ENCODE measurements around the gene CCNB3. TPM values are rescaled to one million over a fixed set of nuclear protein-coding genes. Genes with fewer than 3 reads are reported as not detected.

Gene CCNB3
- total and polyA plus RNA-seq, 9 of the 15 experiments (the other 6 are each of a cell fraction or from before 2014, with no cell fraction given), result 0.05 to 0.25 (median 0.08) TPM; not detected in 3

DNA sequence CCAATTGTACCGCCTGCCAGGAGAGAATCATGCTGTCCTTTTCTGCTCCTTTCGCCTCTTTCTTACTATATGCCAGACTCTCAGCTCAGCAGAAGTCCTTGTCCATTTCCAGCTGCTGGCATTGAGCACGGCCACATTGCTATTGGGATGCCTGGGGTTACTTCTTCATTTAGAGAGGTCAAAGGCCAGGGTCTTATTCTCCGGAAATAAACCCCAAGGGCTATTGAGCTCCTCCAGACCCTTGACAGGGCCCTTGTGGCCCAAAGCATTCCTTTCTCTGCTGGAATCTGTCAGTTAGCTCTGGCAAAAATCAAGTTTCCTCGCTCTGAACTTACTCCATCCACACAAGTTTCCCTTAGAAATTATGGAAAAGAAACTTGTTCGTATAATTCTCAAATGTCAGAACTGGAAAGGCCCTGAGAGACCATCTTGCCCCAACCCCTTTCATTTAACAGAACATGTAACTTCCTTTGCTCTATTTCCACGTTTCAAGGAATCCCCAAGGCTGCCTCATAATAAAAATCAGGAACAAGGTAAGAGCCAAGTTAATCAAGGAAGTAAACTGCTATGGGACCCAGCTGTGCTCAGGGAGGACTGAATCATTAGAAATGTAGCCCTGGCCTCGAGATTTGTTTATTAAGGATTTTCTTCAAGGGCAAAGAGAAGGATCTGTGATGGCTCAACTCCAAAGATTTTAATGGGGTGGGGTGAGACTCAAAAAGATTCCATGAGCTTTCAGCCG, 15.5 kb upstream of the CCNB3 start:
- whole genome bisulfite sequencing (ENCODE audit: insufficient coverage, low coverage, missing lambda C conversion rate), result 30% methylated on average over 8 of the region's 9 CpGs
- no peaks in the 10 kb centered on the region for H4K20me1 ChIP-seq (replicated peaks; ENCODE audit: control insufficient read depth, insufficient read depth, low read length)
- H3K4me2 ChIP-seq (ENCODE audit: insufficient read depth, low read length), result no peak overlapping the region
- H3K9ac ChIP-seq (ENCODE audit: insufficient read depth in 1 of 2, low read depth in 2 of 2, low read length in 2 of 2), result no peak overlapping the region
- intact Hi-C loops (cut with micrococcal nuclease), result no loop called here
- CTCF ChIA-PET (ENCODE audit: low intra/inter-chr PET ratio), result no interaction called here
- no TSS peak for BruUV-seq (replicated peaks)
- H3K9me1 ChIP-seq (ENCODE audit: control insufficient read depth, insufficient read depth, low read length), result no peaks in the 10 kb centered on the region
- no peak overlapping the region for H2AFZ ChIP-seq (ENCODE audit: low read depth, low read length)
- H3K27ac ChIP-seq (ENCODE audit: extremely low read depth, low read depth, low read length), result no peak overlapping the region
- FAIRE-seq, result no peak
- H3K4me1 ChIP-seq (replicated peaks in 1 of 2; ENCODE audit: control insufficient read depth in 2 of 2, insufficient read depth in 2 of 2, low read length in 2 of 2), result peaks cover 0 to 5% of the 10 kb centered on the region in 2 experiments; a peak in 1 of 5 replicates
- H3K9me3 ChIP-seq (replicated peaks; ENCODE audit: control insufficient read depth, insufficient read depth, low read depth, low read length), result no peaks in the 10 kb centered on the region
- no peak overlapping the region for H3K4me3 ChIP-seq
- POLR2A ChIA-PET, result interaction anchor here (0.7 kb wide), 1 partner anchor 9 kb away, joined by 3 read pairs; no protein-coding TSS in a partner anchor
- H3K36me3 ChIP-seq (ENCODE audit: control insufficient read depth, insufficient read depth, low read length), result no peaks in the 10 kb centered on the region
- H3K79me2 ChIP-seq (ENCODE audit: control insufficient read depth, insufficient read depth, low read length), result no peaks in the 10 kb centered on the region
- in situ Hi-C loops (cut with MboI), result no loop called here
- DNase-seq (ENCODE audit: extremely low read depth in 1 of 4, low spot score in 3 of 4), result no peak
- no peak for ATAC-seq
- H3K27me3 ChIP-seq (ENCODE audit: control insufficient read depth in 2 of 2, insufficient read depth in 2 of 2, low read length in 2 of 2), result no peaks in the 10 kb centered on the region
- TF ChIP-seq FOXA1 (IDR thresholded peaks at IDR 0.05; ENCODE audit: borderline replicate concordance) (no peak), ZNF384 (IDR thresholded peaks at IDR 0.05; ENCODE audit: low read depth, low read length) (no peak), HNRNPUL1 (IDR thresholded peaks at IDR 0.05; ENCODE audit: low read length) (no peak), RAD21 (CRISPR knock-in tag; conservative IDR thresholded peaks at IDR 0.05 in 1 of 2, IDR thresholded peaks at IDR 0.05 in 1 of 2) (no peak), CBFA2T3 (IDR thresholded peaks at IDR 0.05) (no peak), TEAD4 (IDR thresholded peaks at IDR 0.05; ENCODE audit: low read length) (no peak), TEAD4 (CRISPR knock-in tag; IDR thresholded peaks at IDR 0.05; ENCODE audit: borderline replicate concordance) (no peak), FOS (IDR thresholded peaks at IDR 0.05; ENCODE audit: extremely low read depth, insufficient read length) (no peak), ZNF57 (CRISPR knock-in tag; IDR thresholded peaks at IDR 0.05) (no peak)
- TF ChIP-seq, protein P1, sequence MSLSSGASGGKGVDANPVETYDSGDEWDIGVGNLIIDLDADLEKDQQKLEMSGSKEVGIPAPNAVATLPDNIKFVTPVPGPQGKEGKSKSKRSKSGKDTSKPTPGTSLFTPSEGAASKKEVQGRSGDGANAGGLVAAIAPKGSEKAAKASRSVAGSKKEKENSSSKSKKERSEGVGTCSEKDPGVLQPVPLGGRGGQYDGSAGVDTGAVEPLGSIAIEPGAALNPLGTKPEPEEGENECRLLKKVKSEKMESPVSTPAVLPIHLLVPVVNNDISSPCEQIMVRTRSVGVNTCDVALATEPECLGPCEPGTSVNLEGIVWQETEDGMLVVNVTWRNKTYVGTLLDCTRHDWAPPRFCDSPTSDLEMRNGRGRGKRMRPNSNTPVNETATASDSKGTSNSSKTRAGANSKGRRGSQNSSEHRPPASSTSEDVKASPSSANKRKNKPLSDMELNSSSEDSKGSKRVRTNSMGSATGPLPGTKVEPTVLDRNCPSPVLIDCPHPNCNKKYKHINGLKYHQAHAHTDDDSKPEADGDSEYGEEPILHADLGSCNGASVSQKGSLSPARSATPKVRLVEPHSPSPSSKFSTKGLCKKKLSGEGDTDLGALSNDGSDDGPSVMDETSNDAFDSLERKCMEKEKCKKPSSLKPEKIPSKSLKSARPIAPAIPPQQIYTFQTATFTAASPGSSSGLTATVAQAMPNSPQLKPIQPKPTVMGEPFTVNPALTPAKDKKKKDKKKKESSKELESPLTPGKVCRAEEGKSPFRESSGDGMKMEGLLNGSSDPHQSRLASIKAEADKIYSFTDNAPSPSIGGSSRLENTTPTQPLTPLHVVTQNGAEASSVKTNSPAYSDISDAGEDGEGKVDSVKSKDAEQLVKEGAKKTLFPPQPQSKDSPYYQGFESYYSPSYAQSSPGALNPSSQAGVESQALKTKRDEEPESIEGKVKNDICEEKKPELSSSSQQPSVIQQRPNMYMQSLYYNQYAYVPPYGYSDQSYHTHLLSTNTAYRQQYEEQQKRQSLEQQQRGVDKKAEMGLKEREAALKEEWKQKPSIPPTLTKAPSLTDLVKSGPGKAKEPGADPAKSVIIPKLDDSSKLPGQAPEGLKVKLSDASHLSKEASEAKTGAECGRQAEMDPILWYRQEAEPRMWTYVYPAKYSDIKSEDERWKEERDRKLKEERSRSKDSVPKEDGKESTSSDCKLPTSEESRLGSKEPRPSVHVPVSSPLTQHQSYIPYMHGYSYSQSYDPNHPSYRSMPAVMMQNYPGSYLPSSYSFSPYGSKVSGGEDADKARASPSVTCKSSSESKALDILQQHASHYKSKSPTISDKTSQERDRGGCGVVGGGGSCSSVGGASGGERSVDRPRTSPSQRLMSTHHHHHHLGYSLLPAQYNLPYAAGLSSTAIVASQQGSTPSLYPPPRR (CRISPR knock-in tag; IDR thresholded peaks at IDR 0.05; ENCODE audit: borderline replicate concordance), result no peak
- TF ChIP-seq, protein P2, sequence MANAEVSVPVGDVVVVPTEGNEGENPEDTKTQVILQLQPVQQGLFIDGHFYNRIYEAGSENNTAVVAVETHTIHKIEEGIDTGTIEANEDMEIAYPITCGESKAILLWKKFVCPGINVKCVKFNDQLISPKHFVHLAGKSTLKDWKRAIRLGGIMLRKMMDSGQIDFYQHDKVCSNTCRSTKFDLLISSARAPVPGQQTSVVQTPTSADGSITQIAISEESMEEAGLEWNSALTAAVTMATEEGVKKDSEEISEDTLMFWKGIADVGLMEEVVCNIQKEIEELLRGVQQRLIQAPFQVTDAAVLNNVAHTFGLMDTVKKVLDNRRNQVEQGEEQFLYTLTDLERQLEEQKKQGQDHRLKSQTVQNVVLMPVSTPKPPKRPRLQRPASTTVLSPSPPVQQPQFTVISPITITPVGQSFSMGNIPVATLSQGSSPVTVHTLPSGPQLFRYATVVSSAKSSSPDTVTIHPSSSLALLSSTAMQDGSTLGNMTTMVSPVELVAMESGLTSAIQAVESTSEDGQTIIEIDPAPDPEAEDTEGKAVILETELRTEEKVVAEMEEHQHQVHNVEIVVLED (CRISPR knock-in tag; IDR thresholded peaks at IDR 0.05), result no peak
- TF ChIP-seq, protein P3, sequence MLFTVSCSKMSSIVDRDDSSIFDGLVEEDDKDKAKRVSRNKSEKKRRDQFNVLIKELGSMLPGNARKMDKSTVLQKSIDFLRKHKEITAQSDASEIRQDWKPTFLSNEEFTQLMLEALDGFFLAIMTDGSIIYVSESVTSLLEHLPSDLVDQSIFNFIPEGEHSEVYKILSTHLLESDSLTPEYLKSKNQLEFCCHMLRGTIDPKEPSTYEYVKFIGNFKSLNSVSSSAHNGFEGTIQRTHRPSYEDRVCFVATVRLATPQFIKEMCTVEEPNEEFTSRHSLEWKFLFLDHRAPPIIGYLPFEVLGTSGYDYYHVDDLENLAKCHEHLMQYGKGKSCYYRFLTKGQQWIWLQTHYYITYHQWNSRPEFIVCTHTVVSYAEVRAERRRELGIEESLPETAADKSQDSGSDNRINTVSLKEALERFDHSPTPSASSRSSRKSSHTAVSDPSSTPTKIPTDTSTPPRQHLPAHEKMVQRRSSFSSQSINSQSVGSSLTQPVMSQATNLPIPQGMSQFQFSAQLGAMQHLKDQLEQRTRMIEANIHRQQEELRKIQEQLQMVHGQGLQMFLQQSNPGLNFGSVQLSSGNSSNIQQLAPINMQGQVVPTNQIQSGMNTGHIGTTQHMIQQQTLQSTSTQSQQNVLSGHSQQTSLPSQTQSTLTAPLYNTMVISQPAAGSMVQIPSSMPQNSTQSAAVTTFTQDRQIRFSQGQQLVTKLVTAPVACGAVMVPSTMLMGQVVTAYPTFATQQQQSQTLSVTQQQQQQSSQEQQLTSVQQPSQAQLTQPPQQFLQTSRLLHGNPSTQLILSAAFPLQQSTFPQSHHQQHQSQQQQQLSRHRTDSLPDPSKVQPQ (CRISPR knock-in tag; IDR thresholded peaks at IDR 0.05; ENCODE audit: borderline replicate concordance), result no peak

All from K562 (cell line).